ENCODE data around the gene FOSL2.

Gene FOSL2

DNA sequence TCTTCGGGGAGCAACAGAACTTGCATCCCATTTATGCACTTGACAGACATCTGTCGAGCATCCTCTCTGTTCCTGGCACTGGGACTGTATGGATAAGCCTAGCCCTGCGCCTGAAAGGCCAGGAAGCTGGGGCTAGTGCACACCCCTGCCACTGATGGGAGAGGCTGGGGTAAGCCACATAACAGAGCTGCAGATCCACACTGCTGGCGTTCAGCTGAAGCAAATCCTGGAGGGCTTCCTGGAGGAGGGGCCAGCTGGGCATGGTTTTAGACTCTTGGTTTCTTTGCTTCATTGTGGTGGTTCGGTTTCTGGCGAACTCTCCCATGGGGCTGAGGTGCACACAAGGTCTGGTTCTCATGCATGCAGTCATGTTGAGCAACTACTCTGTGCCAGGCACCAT, 45.5 kb upstream of the FOSL2 start:
- TF ChIP-seq, protein P1, sequence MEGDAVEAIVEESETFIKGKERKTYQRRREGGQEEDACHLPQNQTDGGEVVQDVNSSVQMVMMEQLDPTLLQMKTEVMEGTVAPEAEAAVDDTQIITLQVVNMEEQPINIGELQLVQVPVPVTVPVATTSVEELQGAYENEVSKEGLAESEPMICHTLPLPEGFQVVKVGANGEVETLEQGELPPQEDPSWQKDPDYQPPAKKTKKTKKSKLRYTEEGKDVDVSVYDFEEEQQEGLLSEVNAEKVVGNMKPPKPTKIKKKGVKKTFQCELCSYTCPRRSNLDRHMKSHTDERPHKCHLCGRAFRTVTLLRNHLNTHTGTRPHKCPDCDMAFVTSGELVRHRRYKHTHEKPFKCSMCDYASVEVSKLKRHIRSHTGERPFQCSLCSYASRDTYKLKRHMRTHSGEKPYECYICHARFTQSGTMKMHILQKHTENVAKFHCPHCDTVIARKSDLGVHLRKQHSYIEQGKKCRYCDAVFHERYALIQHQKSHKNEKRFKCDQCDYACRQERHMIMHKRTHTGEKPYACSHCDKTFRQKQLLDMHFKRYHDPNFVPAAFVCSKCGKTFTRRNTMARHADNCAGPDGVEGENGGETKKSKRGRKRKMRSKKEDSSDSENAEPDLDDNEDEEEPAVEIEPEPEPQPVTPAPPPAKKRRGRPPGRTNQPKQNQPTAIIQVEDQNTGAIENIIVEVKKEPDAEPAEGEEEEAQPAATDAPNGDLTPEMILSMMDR (conservative IDR thresholded peaks at IDR 0.05; ENCODE audit: low read depth, low read length), result no peak
- no peak overlapping the region for H3K4me3 ChIP-seq (ENCODE audit: low read length)

DNA sequence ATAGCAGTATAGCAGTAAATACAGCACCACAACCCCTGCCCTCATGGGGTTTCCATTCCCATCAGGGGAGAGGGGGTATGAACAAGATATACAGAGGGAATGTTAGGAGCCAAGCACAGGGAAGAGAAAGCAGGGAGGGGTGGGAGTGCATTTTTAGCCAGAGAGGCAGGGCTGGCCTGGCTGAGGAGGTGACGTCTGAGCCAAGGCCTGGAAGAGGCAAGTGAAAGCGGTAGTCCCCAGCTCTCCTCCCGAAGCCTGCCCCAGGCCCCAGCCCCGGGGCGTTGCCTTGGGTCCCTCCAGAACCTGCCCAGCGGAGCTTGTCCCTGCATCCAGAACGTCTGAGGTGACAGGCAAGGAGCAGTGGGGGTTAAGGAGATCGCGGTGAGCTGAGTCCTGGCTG, 45.1 kb upstream of the FOSL2 start:
- no peak overlapping the region for H3K4me3 ChIP-seq (ENCODE audit: low read length)
- no peak for DNase-seq (ENCODE audit: low read depth)
- TF ChIP-seq, protein P1 (conservative IDR thresholded peaks at IDR 0.05; ENCODE audit: low read depth, low read length), result no peak

More for the DNA sequence above, 45.5 kb upstream of the FOSL2 start:
- DNase-seq (ENCODE audit: low read depth), result no peak

DNA sequence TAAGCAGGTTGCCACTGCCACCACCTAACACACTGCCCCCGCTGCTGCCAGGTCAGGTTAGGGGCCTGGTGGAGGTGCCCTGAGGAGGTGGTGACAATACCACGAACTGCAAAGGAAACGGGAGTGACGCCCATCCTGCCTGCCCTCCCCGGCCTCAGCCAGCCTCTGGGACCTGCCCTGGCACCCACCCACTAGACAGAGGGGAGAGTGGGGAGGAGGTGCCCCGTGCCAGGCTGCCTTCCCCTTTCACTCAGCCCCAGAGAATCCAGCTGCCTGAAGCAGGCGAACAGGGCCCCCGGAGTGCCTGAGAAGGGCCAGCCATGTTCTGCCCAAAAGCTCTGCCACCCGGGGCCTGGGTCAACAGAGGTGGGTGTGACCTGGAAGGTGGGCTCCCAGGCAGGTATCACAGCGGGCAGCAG, 44.5 kb upstream of the FOSL2 start:
- H3K4me3 ChIP-seq (ENCODE audit: low read length), result no peak overlapping the region
- TF ChIP-seq, protein P1 (conservative IDR thresholded peaks at IDR 0.05; ENCODE audit: low read depth, low read length), result no peak
- no peak for DNase-seq (ENCODE audit: low read depth)

DNA sequence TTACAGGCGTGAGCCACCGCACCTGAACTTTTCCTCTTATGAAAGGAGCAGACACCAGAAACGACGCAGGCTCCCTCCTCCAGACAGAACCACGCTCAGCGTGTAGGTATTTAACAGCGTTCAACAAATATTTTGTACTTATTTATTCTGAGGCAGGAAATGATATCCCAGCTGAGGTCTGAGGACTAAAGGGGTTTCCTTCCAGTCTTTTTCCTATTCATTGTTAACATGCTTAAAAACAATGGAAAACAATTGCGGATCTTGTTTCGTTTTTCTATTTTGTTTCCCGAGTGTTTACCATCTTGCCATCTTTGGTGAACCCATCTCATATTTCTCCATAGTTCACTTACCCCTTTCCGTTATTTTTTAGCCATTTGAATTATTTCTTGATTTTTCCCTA, 43.7 kb upstream of the FOSL2 start:
- TF ChIP-seq, protein P1 (conservative IDR thresholded peaks at IDR 0.05; ENCODE audit: low read depth, low read length), result no peak
- no peak overlapping the region for H3K4me3 ChIP-seq (ENCODE audit: low read length)
- DNase-seq (ENCODE audit: low read depth), result no peak

DNA sequence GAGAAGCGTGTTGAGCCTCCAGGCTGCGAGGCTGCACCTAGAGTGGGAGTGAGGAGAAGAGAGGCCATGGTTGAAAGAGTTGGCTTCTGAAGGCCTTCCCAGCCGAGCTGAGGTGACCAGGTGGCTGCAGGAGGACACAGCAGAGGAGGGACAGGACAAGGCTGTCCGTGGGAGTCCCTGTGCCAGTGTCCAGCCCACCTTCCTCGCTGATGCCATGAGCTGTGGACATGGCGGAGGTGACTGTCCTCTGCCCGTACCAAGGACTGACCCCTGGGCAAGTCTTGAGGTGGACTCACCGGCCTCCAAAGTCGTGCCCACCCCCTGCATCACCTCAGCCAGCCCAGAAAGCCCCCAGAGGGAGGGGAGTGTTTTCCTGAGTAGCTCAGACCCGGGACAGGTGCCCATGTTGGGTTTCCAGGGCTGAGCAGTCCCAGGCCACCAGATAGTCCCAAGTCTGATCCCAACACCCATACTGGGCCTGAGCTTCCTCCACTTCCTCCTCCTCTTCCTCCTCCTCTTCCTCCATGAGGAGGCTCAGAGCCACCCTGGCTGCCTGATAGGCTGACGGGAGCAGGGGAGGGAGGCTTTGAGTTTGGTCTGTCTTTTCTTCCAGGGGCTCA, 43.0 kb upstream of the FOSL2 start:
- H3K4me3 ChIP-seq (ENCODE audit: low read length), result no peak overlapping the region
- TF ChIP-seq, protein P1 (conservative IDR thresholded peaks at IDR 0.05; ENCODE audit: low read depth, low read length), result no peak
- DNase-seq (ENCODE audit: low read depth), result no peak

DNA sequence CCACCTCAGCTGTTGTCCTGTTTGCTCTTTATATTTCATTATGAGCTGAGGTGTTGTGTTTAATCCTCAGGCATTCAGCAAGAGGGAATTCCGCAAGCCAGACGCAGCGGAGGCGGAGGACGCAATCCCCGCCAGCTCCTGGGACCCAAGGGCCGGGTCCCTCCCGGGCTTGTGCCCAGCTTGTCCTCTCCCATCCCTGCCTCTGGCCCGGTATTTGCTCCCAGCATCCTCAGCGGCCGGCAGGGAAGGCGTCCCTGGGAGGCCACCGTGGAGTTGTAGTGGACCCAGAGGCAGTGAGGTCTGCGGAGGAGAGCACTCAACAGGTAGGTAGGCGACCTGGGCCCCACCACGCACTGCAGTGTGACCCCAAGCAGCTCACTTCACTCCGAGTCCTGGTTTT, 42.5 kb upstream of the FOSL2 start:
- TF ChIP-seq, protein P1 (conservative IDR thresholded peaks at IDR 0.05; ENCODE audit: low read depth, low read length), result no peak
- H3K4me3 ChIP-seq (ENCODE audit: low read length), result no peak overlapping the region
- DNase-seq (ENCODE audit: low read depth), result no peak

DNA sequence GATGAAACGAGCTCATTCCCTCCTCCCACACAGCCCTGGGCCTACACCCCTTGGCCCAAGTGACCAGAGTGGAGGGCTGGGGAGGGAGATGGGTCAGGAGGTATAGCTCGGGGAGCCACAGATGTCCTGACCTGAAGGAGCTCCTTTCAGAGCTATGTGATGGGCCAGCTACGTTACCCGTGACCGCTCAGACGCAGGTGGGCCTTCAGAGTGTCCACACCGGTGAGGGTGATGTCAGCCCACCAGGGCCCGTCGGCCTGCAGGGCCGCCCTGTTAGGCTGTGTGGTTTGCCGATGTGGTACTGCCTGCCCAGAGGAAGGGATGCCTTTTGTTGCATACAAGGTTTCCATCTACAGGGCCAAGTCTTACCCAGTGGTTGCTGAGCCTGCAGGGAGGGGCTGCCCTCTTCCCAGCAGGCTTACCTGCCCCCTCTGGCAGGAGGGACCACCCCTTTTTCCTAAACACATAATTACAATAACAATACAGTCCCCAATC, 41.8 kb upstream of the FOSL2 start:
- H3K4me3 ChIP-seq (ENCODE audit: low read length), result no peak overlapping the region
- TF ChIP-seq, protein P1 (conservative IDR thresholded peaks at IDR 0.05; ENCODE audit: low read depth, low read length), result no peak
- no peak for DNase-seq (ENCODE audit: low read depth)
